Neural cell (in vitro differentiated cells): ENCODE measurements around the gene OR10P1. TPM values are rescaled to one million over a fixed set of nuclear protein-coding genes. Genes with fewer than 3 reads are reported as not detected.

Experiments used
- H2AFZ ChIP-seq: fragments of 200-600, 300-800 bp; sonication (generic), shearing (Covaris generic); 2 replicates; pipeline ENCODE4 v1.6.0; 2014; ENCODE audit warnings: low read depth, mild to moderate bottlenecking, antibody characterized with exemption, low read length, moderate library complexity
- H3F3A ChIP-seq: fragments of 200-600 bp; shearing (Covaris generic); 2 replicates; pipeline ENCODE4 v1.6.1; 2016; ENCODE audit warnings: mild to moderate bottlenecking, moderate library complexity, mixed read lengths, antibody characterized with exemption, low read length; ENCODE audit not compliant: insufficient read depth, poor library complexity, severe bottlenecking
- H3K27ac ChIP-seq: fragments of 200-600, 300-800 bp; sonication (generic), shearing (Covaris generic); 2 replicates; pipeline ENCODE4 v1.5.1; 2014; ENCODE audit warnings: mild to moderate bottlenecking, low read length, moderate library complexity
- H3K27me3 ChIP-seq: fragments of 300-800, 200-600 bp; sonication (generic), shearing (Covaris generic); 2 replicates; pipeline ENCODE4 v1.6.0; 2014; ENCODE audit warnings: mild to moderate bottlenecking, low read depth, low read length, moderate library complexity; ENCODE audit not compliant: insufficient read depth
- H3K36me3 ChIP-seq: fragments of 300-800, 200-600 bp; sonication (generic), shearing (Covaris generic); 2 replicates; pipeline ENCODE4 v1.5.1; 2014; ENCODE audit warnings: mild to moderate bottlenecking, antibody characterized with exemption, low read length, moderate library complexity; ENCODE audit not compliant: insufficient read depth
- H3K4me2 ChIP-seq: fragments of 300-800, 200-600 bp; sonication (generic), shearing (Covaris generic); 2 replicates; pipeline ENCODE4 v1.6.0; 2014; ENCODE audit warnings: mild to moderate bottlenecking, low read length
- H3K4me3 ChIP-seq: fragments of 300-800, 200-600 bp; sonication (generic), shearing (Covaris generic); 2 replicates; pipeline ENCODE4 v1.5.1; 2014; ENCODE audit warnings: mild to moderate bottlenecking, low read length, moderate library complexity
- H3K79me2 ChIP-seq: fragments of 200-600 bp; shearing (Covaris generic); replicated peaks from 2 replicates; pipeline ENCODE4 v1.6.0; 2014; ENCODE audit warnings: mild to moderate bottlenecking, low read length, moderate library complexity; ENCODE audit not compliant: insufficient read depth
- H3K9ac ChIP-seq: fragments of 300-800, 200-600 bp; sonication (generic), shearing (Covaris generic); 2 replicates; pipeline ENCODE4 v1.6.1; 2016; ENCODE audit warnings: mild to moderate bottlenecking, low read length, mixed read lengths
- H3K9me2 ChIP-seq: fragments of 200-600 bp; shearing (Covaris generic); 2 replicates; pipeline ENCODE4 v1.6.1; 2016; ENCODE audit warnings: mild to moderate bottlenecking, low read length, mixed read lengths; ENCODE audit not compliant: insufficient read depth
- H3K9me3 ChIP-seq: fragments of 200-600, 300-800 bp; sonication (generic), shearing (Covaris generic); 2 replicates; pipeline ENCODE4 v1.6.1; 2016; ENCODE audit warnings: mild to moderate bottlenecking, mixed run types, low read length, moderate library complexity, mixed read lengths
- H4K20me1 ChIP-seq: fragments of 200-600 bp; shearing (Covaris generic); 2 replicates; pipeline ENCODE4 v1.6.1; 2016; ENCODE audit warnings: mild to moderate bottlenecking, mixed run types; ENCODE audit not compliant: insufficient read depth
- CTCF ChIP-seq: fragments of 450-650 bp; IDR thresholded peaks from 2 replicates; pipeline ENCODE4 v1.5.1; 2014; ENCODE audit warnings: antibody characterized with exemption, mild to moderate bottlenecking, moderate library complexity; ENCODE audit not compliant: poor library complexity, severe bottlenecking
- EP300 ChIP-seq: fragments of 450-650 bp; conservative IDR thresholded peaks from 2 replicates; pipeline ENCODE4 v1.6.1; 2014; ENCODE audit warnings: antibody characterized with exemption, mild to moderate bottlenecking, moderate library complexity; ENCODE audit not compliant: poor library complexity, severe bottlenecking
- EZH2 ChIP-seq: fragments of 200-600, 300-800 bp; shearing (Covaris generic), sonication (generic); IDR thresholded peaks from 2 replicates; pipeline ENCODE4 v1.6.1; 2014; ENCODE audit warnings: antibody characterized with exemption, low read length, borderline replicate concordance, mild to moderate bottlenecking; ENCODE audit not compliant: insufficient read depth, poor library complexity, severe bottlenecking
- MXI1 ChIP-seq: fragments of 450-650 bp; conservative IDR thresholded peaks from 2 replicates; pipeline ENCODE4 v1.6.1; 2014; ENCODE audit warnings: antibody characterized with exemption, mild to moderate bottlenecking; ENCODE audit not compliant: poor library complexity, severe bottlenecking
- POLR2AphosphoS5 ChIP-seq: IDR thresholded peaks from 2 replicates; pipeline ENCODE4 v1.6.1; 2012
- RAD21 ChIP-seq: fragments of 450-650 bp; conservative IDR thresholded peaks from 2 replicates; pipeline ENCODE4 v1.6.1; 2014; ENCODE audit warnings: antibody characterized with exemption, mild to moderate bottlenecking, moderate library complexity
- TAF1 ChIP-seq: IDR thresholded peaks from 2 replicates; pipeline ENCODE4 v1.6.1; 2012; ENCODE audit warnings: low read depth
- polyA plus RNA-seq: library from polyadenylated mRNA; depleted of rRNA; stranded (reverse); fragments of >200 nt; gene quantifications from 2 replicates; pipeline ENCODE4 v1.2.3, GENCODE V29; 2014

The OR10P1 gene
- polyA plus RNA-seq, 1 donor from 2014 or later = not detected

GRCh38 chr12:55658212-55658611 lies 21.5 kb downstream of the OR10P1 start:
- TF ChIP-seq EP300 (no peak), POLR2AphosphoS5 (no peak), CTCF (no peak), TAF1 (no peak)
- Histone ChIP-seq H3K79me2 (no peaks in the 10 kb centered on the region), H3K9ac (no peak overlapping the region), H3K4me2 (no peak overlapping the region), H3K27ac (no peak overlapping the region), H4K20me1 (no peaks in the 10 kb centered on the region), H3K27me3 (no peaks in the 10 kb centered on the region), H3K4me3 (no peak overlapping the region), H3K9me3 (no peaks in the 10 kb centered on the region), H3K36me3 (no peaks in the 10 kb centered on the region), H3F3A (no peaks in the 10 kb centered on the region), H2AFZ (no peak overlapping the region), H3K9me2 (no peaks in the 10 kb centered on the region)

- Histone ChIP-seq H3K9me3 (no peaks in the 10 kb centered on the region), H3K36me3 (no peaks in the 10 kb centered on the region), H3K27me3 (no peaks in the 10 kb centered on the region), H3F3A (no peaks in the 10 kb centered on the region), H3K27ac (no peak overlapping the region), H3K9me2 (no peaks in the 10 kb centered on the region), H2AFZ (no peak overlapping the region), H3K79me2 (no peaks in the 10 kb centered on the region), H3K4me3 (no peak overlapping the region), H4K20me1 (no peaks in the 10 kb centered on the region), H3K9ac (no peak overlapping the region), H3K4me2 (no peak overlapping the region)
- TF ChIP-seq EP300 (no peak), EZH2 (no peak), MXI1 (no peak), CTCF (no peak), POLR2AphosphoS5 (no peak), TAF1 (no peak), RAD21 (no peak)
Measured at GRCh38 chr12:55658635-55659391, 22.1 kb downstream of the OR10P1 start.
